GM20431 (cell line): ENCODE measurements around the gene MEN1.
"Not testable (repeated sequence)": the region's sequence is repeated elsewhere in the genome, so short reads cannot be mapped to it uniquely, and the experiment has no call there.

Experiments used
- in situ Hi-C: fragments of 300-500 bp; cut with MseI, MboI; formaldehyde crosslinking; loops from one replicate; pipeline ENCODE4 v1.15.0; 2020; ENCODE audit warnings: low sequenced_read_pairs; ENCODE audit not compliant: unreplicated experiment

MEN1 gene

GRCh38 chr11:64834723-64835615, 24.6 kb upstream of the MEN1 start:
- in situ Hi-C loops, result no loop called here

GRCh38 chr11:64834031-64834722, 23.8 kb upstream of the MEN1 start:
- in situ Hi-C loops, result no loop called here

- in situ Hi-C loops, result no loop called here
Measured at GRCh38 chr11:64833509-64833908, 23.2 kb upstream of the MEN1 start.

- in situ Hi-C loops, result no loop called here
Measured at GRCh38 chr11:64833198-64833502, 22.8 kb upstream of the MEN1 start.

- in situ Hi-C loops, result no loop called here
Measured at GRCh38 chr11:64832467-64833197, 22.3 kb upstream of the MEN1 start.

- in situ Hi-C loops, result no loop called here
Measured at GRCh38 chr11:64831411-64831891, 21.1 kb upstream of the MEN1 start.

- in situ Hi-C loops, result no loop called here
Measured at GRCh38 chr11:64829536-64830251, 19.3 kb upstream of the MEN1 start.

GRCh38 chr11:64827451-64827839, 17.1 kb upstream of the MEN1 start:
- in situ Hi-C loops, result no loop called here

GRCh38 chr11:64826578-64827450, 16.5 kb upstream of the MEN1 start:
- in situ Hi-C loops, result no loop called here

GRCh38 chr11:64826062-64826461, 15.7 kb upstream of the MEN1 start:
- in situ Hi-C loops, result no loop called here

GRCh38 chr11:64823568-64824119, 13.3 kb upstream of the MEN1 start:
- in situ Hi-C loops, result no loop called here

GRCh38 chr11:64817476-64817875, 7.1 kb upstream of the MEN1 start:
- in situ Hi-C loops, result no loop called here

- in situ Hi-C loops, result not testable (repeated sequence)
Measured at GRCh38 chr11:64815433-64815832, 5.1 kb upstream of the MEN1 start.

GRCh38 chr11:64814712-64815187, 4.4 kb upstream of the MEN1 start:
- in situ Hi-C loops, result no loop called here

GRCh38 chr11:64813826-64814225, 3.5 kb upstream of the MEN1 start:
- in situ Hi-C loops, result no loop called here

GRCh38 chr11:64810891-64811272, 531 bp upstream of the MEN1 start:
- in situ Hi-C loops, result no loop called here

GRCh38 chr11:64809781-64810241, 540 bp downstream of the MEN1 start:
- in situ Hi-C loops, result no loop called here

GRCh38 chr11:64805481-64805880, 4.9 kb downstream of the MEN1 start:
- in situ Hi-C loops, result no loop called here
